ENCODE data around the gene FRMPD2. TPM values are rescaled to one million over a fixed set of nuclear protein-coding genes. Genes with fewer than 3 reads are reported as not detected.
"Not testable (repeated sequence)": the region's sequence is repeated elsewhere in the genome, so short reads cannot be mapped to it uniquely, and the experiment has no call there.

The FRMPD2 gene
- polyA plus RNA-seq, 1 donor = 0.63 TPM

GRCh38 chr10:48290286-48290685, 15.8 kb upstream of the FRMPD2 start:
- DNase-seq = no peak

GRCh38 chr10:48289501-48290238, 15.2 kb upstream of the FRMPD2 start:
- peak; percentile 41 for DNase-seq

GRCh38 chr10:48288661-48289060, 14.2 kb upstream of the FRMPD2 start:
- no peak for DNase-seq

GRCh38 chr10:48287417-48288391, 13.2 kb upstream of the FRMPD2 start:
- DNase-seq = no peak

GRCh38 chr10:48286356-48286755, 11.9 kb upstream of the FRMPD2 start:
- DNase-seq = no peak

- DNase-seq = no peak
Measured at GRCh38 chr10:48285710-48286109, 11.2 kb upstream of the FRMPD2 start.

- DNase-seq = no peak
Measured at GRCh38 chr10:48284811-48285210, 10.3 kb upstream of the FRMPD2 start.

GRCh38 chr10:48284002-48284546, 9.6 kb upstream of the FRMPD2 start:
- no peak for DNase-seq

- DNase-seq = no peak
Measured at GRCh38 chr10:48282829-48283228, 8.3 kb upstream of the FRMPD2 start.

- not testable (repeated sequence) for DNase-seq
Measured at GRCh38 chr10:48281697-48282096, 7.2 kb upstream of the FRMPD2 start.

- no peak for DNase-seq
Measured at GRCh38 chr10:48279081-48279751, 4.7 kb upstream of the FRMPD2 start.

GRCh38 chr10:48277093-48277492, 2.6 kb upstream of the FRMPD2 start:
- no peak for DNase-seq

- no peak for DNase-seq
Measured at GRCh38 chr10:48273741-48274140, 755 bp downstream of the FRMPD2 start.

GRCh38 chr10:48272682-48273081, 1.8 kb downstream of the FRMPD2 start:
- no peak for DNase-seq

- no peak for DNase-seq
Measured at GRCh38 chr10:48271047-48271730, 3.3 kb downstream of the FRMPD2 start.

- DNase-seq = no peak
Measured at GRCh38 chr10:48266528-48266927, 8.0 kb downstream of the FRMPD2 start.

GRCh38 chr10:48258105-48258504, 16.4 kb downstream of the FRMPD2 start:
- no peak for DNase-seq

- no peak for DNase-seq
Measured at GRCh38 chr10:48257407-48257961, 17.0 kb downstream of the FRMPD2 start.

GRCh38 chr10:48255722-48256121, 18.8 kb downstream of the FRMPD2 start:
- DNase-seq = no peak

- no peak for DNase-seq
Measured at GRCh38 chr10:48254750-48255512, 19.6 kb downstream of the FRMPD2 start.

Data from left kidney (tissue), 2 donors.